HG02884 (cell line): ENCODE results near the gene PALLD.
A peak's percentile ranks its signal among the peaks of the same experiment; 100 is the strongest.
"Not testable (repeated sequence)": the region's sequence is repeated elsewhere in the genome, so short reads cannot be mapped to it uniquely, and the experiment has no call there.

Experiments
- ATAC-seq: cut with Tn5 transposase; IDR thresholded peaks from one replicate; pipeline ENCODE4 v1.9.1; 2021; ENCODE audit warnings: mild to moderate bottlenecking, moderate library complexity; ENCODE audit not compliant: unreplicated experiment

The PALLD gene

DNA sequence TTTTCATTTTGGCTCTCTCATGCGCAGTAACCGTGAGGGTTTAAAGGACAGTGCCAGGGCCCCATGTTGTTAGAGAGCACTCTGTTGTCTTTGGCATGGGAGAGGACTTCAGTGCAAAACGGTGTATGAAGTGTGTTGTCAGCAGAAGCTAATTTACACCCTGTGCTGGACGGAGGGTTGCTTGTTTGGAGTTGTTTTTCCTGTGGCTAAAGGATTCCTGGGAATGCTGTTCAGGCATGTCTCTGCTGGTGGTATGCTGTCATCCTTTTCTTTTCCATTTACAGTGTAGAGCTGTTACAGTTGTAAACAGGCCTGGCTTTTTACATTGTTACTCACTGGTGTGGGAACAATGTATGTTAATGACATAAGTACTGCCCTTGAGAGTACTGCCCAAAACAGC lies 306.9 kb downstream of the PALLD start:
- no peak for ATAC-seq

DNA sequence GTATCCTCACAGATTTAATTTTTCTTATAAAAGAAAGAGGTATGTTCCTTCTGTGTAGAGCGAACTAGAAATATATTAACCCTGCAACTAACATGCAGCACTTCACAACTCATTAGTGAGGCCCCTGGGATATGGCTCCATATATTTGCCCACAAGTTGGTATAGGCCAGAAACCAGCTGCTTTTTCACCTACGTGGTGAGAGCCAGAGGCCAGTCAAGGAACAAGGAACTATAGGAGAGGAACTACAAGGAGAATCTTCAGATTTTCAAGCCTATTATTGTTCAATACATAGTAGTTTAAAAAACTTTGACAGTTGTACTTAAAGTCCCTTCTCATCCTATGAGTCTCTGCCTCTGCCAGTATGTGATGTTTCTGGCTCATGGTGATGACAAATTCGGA lies 307.3 kb downstream of the PALLD start:
- no peak for ATAC-seq

DNA sequence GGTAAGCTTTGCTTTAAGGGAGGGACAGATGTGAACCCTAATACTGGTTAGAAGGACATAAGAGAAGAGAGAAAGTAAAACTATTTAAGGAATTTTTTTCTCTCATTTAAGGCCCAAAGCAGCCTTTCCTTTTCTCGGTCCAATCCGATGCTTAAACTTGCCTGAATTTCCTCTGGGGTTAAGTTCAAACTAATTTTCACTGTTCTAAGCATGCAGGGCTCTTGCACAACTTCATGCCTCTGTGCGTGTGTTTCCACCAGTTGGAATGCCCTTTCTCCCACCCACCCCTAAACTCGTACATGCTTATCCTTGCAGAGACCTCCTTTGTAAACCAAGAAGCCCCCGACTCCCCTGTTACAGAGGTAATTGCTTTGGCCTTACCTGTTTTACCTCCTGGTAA lies 308.5 kb downstream of the PALLD start:
- no peak for ATAC-seq

DNA sequence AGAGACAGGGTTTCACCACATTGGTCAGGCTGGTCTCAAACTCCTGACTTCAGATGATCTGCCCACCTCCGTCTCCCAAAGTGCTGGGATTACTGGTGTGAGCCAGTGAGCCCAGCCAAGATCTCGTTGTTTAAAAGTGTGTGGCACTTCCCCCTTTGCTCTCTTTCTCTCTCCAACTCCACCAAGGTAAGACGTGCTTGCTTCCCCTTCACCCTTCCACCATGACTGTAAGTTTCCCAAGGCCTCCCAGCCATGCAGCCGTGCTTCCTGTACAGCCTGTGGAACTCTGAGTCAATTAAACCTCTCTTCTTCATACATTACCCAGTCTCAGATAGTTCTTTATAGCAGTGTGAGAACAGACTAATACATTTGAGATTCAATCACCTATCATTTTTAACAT lies 309.4 kb downstream of the PALLD start:
- ATAC-seq: not testable (repeated sequence)

DNA sequence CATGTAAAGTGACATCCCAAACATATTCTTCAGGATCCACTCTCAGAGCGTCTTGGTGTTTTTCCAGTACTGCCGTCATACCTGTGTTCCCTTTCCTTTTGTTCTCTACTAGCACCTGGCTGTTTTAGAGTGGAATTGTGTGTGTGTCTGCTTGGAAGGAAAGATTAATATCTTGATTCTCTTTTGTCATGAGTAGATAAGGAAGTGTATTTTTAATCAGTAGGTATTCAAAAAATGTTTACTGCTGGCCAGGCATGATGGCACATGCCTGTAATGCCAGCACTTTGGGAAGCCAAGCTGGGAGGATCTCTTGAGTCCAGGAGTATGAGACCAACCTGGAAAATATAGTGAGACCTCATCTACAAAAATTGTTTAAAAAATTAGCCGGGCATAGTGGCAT lies 314.4 kb downstream of the PALLD start:
- no peak for ATAC-seq

DNA sequence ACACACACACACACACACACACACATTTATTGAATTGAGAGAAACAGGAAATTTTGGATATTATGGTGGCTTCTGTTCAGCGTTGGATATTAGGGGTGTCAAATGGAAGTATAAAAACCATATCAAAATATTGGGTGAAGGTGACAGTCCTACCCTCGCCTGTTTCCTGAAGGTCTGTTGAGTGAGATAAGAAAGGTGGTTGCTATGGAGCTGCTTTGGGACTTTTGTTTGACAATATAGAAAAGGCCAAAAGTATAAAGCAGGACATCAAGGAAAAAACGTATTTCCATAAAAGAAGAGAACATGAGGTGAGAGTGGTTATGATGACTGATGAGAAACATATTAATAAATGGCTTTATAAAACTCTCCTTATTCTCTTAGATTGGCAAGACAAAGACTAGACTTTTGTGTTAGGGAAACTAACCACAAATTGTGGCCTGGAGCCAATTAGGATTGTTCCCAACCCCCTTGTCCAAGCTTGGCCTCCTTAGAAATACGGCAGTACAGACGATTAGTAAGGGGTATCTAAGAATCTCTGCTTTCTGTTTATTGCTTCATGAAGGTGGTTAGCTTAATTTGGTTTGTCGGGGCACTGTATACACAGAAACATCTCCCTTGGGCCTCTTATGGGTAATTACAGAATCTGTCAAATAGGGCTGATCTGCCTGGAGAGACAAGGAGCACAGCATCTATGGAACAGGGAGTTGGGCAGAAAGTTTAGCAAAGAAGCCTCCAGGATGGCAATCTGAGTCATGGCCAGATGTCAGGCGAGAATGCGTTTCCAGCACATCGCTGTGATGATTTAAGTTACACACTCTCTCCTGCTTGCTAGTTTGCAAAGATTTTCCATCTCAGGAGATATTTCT lies 315.2 kb downstream of the PALLD start:
- no peak for ATAC-seq

DNA sequence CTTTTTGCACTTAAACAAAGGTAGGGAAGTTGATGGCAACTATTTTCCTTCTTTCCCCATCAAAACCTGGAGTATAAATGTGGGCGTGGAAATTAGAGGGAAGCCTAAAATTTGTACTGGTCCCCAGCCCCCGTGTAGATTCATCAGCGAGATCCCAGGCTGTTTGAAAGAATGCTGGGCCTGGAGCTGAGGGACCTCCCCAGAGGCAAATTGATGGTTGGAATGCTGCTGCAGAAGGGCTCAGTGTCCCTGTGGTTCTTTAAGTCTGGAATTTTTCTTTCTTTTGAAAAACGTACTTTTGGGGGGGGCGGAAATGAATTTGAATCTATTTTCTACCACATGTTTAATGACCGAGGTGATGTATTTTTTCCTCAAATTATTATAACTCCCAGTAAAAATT lies 316.0 kb downstream of the PALLD start:
- no peak for ATAC-seq

DNA sequence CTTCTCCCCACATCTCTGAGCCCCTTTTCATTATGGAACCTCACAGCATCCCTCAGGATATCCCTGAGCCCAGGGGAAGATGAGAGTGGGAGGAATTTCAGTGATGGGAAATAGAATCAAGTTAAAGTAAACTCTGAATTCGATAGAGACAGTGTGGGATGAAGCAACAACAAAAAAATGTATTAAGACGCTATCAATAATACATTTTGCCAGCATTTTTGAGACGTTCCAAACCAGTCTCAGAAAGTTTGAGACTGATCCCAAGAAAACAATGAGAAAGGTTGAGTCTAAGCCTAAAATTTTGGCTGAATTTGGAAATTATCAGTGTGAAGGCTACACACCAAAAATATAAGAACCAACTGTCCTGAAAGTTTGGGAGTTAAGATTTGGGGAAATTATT lies 317.0 kb downstream of the PALLD start:
- ATAC-seq: no peak

DNA sequence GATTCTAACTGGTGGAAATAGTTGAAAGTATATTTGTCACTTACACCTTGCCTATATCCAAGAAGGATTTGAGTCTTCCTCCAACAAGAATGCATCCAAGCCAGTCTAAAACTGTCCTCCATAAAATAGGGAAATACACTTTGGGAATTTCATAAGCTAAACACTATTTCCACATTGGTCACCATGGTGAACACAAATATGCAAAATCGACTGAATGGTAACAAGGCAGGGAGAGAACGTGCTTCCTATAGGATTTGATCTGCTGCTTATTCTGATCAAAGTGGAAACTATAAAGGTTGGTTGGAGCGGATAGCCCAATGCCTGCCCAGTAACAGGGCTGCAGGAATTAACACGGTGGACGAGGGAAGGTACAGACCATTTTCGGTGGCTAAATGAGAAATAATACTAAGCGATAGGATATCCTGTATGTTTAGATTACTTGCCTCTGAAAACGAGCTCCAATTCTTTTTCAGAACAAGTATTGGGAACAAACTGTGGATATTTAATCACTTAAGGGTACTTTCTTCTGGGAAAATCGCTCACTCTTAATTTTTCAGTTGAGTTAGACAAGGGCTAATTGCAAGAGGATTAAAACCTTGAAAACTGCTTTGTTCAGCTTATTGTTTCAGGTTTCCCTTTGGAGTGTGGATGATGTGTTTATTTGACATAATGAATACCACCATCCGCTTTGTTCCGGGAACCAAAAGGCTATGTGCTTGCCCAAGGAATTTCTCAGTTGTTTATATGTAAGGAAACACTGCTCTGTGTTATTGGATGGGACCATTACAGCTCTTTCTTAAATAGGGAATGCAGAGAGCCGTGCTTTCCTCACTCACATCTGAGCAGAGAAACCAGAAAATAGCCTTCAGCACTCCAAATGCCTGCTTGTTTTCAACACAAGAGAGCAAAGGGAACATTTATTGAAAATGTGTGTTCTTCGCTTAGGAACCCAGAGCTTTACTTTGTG lies 318.8 kb downstream of the PALLD start:
- ATAC-seq: no peak

DNA sequence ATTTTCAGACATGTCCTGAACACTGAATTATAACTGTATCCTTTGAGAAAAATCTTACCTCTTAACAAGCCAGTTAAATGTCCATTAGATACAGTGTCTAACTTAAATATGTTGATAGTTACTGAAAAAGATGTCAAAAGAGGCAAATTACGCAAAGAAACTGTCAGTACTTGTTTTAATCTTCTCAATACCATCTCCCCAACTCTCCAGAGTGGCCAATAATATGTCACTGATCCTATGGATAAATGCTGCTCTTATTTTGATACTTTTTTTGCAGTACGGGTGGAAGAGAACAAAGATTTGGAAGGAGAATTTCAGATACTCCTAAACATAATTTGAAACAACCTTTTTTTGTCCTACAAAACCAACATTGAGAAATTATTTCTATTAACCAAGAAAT lies 320.5 kb downstream of the PALLD start:
- no peak for ATAC-seq

DNA sequence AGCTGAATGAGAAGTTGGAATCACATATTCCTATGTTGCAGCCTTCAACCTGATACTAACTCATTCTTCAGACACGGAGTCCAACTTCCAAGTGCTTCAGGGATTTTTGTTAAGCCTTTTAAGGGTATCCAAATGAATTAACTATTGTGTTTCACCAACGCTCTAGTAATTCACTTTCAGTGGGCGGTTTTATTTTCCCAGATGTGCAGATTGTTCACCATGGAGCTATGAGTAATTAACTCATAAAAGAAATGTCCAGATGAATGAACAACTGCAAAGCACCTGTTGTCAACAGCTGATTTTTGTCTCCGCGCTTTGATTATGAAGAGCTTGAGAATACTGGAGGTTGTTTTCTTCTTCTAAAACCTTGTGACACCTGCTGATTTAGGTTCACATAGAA lies 325.6 kb downstream of the PALLD start:
- ATAC-seq: no peak

DNA sequence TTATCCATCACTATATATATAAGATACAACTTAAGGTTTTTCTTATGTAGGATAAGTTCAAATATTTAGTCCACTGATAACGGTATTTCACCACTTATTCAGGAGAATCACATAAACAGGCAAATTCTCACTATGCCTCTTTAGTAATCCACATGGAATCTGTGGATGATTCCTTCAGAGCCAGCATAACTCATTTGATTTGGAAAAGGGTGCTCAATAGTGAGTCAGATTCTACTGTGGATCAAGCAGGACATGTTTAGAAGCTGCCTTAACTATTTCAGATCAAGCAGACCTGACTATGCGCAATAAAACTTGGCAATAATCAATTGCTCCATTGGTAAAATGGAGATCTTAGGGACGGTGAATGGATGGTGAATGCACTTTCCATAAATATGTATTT lies 329.1 kb downstream of the PALLD start:
- no peak for ATAC-seq

DNA sequence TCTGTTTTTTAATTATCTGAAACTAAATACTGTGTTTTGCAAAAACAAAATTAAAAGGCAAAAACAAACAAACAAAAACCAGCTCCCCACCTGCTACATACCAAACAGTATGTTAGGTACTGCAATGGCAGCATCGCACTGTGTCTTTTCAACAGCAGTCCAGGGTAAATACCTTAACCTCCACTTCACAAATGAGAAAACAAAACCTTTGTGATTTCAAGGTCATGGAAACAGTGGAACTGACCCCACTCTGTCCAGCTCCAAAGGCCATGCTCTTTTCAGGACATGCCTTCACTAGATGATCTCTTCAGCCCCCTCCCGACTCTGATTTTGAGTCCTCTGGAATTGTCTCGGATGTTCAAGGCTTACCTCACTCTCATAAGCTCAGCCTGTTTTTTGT lies 329.8 kb downstream of the PALLD start:
- ATAC-seq: no peak

DNA sequence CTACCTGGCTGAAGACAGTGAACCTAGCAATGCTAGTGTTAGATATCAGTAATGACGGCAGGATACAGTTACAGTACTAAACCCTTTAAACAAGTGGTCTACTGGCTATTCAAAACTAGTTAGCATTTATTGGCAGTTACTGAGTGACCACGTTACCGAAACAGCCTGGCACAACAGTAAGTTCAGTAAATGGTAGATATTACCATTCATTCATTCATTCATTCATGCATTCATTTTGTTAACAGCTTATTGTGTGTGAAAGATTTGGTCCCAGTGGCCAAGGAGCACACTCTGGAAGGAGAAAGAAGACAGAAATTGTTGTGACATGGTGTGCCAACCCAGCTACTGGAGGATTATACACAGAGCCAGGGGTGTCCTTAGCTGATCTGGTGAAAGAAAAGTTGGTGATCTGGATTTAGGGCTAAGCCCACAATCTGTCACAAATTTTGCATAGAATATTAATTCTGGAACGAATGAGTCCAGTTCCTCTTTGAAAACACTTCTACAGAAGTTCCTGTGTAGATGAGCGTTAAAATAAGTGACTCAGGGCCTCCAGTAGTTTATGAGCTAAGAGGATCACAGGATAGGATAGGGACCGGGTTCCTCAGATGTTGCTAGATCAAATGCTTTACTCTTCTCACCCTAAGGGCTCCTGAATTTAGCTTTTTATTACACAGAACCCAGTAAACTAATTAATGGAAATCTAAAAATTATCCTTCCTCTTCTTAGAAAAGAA lies 334.1 kb downstream of the PALLD start:
- no peak for ATAC-seq

DNA sequence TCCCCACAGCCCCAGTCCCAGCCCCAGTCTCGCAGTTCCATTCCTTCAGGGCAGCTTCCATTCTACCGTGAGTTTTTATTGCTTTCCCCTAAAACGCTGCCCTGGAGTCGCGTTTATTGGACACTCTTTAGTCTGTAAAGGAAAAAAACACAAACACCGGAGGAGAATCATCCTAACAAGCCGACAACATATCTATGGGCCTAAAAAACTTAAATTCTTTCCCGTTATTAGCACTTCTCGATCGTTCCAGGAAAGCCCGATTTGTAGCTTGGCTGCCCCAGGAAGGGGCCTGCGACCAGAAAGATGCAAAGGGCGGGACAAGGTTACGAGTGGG lies 334.7 kb downstream of the PALLD start:
- ATAC-seq: no peak

DNA sequence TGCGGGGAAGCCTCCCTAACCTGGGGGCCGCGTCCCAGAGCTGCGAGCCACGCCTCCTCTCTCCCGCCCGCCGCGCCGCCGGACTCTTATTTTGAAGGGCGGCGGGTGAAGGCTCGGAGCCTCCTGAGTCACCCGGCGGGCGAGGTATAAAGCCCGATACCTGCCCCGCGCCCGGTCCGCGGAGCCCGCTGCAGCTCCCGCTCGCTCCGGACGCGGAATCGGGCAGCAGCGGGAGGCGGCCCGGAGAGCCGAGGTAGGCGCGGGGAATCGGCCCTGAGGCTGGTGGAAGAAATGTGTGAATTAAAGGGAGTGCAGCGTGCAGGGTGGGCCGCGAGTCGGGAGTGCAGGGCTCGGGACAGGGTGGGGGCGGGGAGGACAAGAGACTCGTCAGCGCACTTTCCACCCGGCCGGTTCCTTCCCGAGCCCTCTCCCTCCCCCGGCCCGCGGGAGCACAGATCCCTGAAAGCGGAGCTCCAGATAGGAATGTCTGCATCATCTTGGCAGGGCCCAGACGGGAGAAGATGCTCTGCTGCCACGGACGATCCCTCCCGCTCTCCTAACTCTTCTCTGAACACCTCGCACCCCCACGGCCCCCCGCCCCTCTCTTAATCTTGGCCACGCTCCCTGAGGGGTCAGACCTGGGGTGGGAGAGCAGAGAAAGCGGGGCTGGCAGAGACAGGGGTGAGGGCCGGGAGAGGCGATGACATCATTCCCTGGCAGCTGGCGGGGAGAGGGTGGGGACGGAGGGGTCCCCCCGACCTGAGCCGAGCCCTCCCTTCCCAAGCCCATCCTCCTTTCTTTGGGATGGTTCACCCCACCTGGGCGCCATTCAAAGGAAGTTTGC lies 335.3 kb downstream of the PALLD start:
- peak; percentile 89 for ATAC-seq

DNA sequence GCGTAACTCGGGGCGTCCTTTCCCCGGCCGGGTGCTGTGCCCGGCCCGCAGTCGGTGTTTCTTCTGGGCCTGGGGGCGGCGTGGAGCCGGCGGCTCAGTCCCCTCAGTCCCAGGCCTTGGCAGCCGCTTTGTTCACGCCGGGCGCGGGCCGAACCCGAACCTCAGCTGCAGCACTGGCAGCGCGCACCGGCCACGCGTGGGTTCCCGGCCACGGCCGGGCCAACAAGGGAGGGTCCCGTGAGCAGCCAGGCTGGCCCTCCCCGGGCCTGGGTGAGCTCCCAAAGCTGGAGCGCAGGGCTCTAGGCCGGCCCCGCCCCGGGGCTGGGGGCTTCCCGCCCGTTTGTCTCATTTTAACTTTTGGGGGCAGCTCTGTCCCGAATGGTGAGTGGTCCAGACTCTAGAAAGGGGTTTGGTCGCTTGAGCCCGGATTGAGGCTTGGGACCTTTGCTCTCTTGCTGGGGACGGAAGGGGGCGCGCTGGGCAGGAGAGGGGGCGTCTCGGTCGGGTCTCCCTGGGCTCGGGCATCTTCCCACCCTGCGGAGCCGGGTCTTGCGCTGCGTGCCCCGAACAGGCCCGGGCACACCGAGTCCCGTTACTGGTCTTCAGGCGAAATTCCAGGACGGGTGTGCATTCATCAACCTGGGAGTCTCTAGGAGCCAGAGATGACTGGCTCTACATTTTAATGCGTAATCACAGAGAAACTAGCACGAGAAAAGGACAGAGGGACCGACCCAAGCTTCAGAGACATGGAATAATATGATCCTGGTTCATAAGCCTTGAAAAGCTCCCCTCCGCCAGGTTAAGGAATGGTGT lies 336.1 kb downstream of the PALLD start:
- no peak for ATAC-seq

DNA sequence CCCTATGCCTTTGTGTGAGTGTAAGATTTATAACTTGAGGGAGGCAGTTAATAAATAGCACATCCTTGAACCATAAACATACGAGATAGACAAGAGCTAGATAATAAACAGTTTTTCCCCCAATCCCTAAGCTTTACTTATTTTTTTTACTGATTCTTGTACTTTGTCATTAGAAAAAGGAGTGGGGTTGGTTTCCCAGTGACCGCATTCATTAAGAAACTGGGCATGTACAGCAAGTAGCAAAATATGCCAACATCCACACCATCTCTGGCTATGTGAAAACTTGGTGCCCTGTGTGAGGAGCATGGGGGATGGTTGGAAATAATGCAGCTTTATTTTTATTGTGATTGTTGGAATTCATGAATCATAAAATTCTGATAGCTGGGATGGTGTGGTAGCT lies 337.0 kb downstream of the PALLD start:
- no peak for ATAC-seq

DNA sequence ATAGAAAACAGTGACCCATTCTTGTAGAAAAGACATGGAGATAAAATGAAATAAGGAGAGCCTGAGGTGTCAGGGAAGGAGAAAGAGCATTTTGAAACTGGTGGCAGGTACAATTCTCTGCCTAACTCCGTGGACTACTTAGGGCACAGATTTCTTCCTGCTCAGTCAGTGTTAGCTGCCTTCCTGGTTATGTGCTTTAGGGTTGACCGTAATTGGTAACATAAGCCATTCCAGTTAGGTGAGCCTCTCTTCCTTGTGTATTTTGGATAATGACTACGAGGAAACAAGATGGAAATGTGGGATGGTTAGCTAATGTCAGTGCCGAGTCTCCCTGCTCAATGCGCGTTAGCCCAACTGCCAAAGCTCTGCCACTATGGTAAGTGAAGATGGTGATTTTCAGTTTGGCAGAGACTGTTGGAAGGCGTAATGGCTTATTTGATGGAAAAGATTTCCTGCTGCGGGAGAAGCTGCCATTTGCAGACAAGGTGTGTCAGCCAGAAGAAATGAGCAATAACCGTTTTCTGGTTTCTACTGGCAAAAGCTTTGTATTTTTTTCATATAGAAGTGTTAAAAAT lies 339.1 kb downstream of the PALLD start:
- no peak for ATAC-seq
